KMS-11 (cell line): ENCODE results near the gene SOX5.

ENCODE experiments used
- H2AFZ ChIP-seq: fragments of 200-600 bp; sonication (generic); 2 replicates; pipeline ENCODE4 v1.6.1; 2016; ENCODE audit warnings: antibody characterized with exemption, mixed run types, low read depth
- H3K27ac ChIP-seq: fragments of 200-600 bp; sonication (generic); 2 replicates; pipeline ENCODE4 v1.6.1; 2016; ENCODE audit warnings: mild to moderate bottlenecking, mixed run types
- H3K27me3 ChIP-seq: fragments of 200-600 bp; sonication (generic); 2 replicates; pipeline ENCODE4 v1.6.1; 2017; ENCODE audit warnings: mild to moderate bottlenecking, low read depth, mixed run types, moderate library complexity; ENCODE audit not compliant: insufficient read depth
- H3K36me3 ChIP-seq: fragments of 200-600 bp; sonication (generic); 2 replicates; pipeline ENCODE4 v1.6.1; 2017; ENCODE audit warnings: mild to moderate bottlenecking, mixed run types; ENCODE audit not compliant: insufficient read depth
- H3K4me1 ChIP-seq: fragments of 200-600 bp; sonication (generic); 2 replicates; pipeline ENCODE4 v1.6.1; 2016; ENCODE audit warnings: mild to moderate bottlenecking, low read depth, mixed run types; ENCODE audit not compliant: poor library complexity, severe bottlenecking
- H3K4me2 ChIP-seq: fragments of 200-600 bp; sonication (generic); 2 replicates; pipeline ENCODE4 v1.7.0; 2016; ENCODE audit warnings: mild to moderate bottlenecking, mixed run types
- H3K4me3 ChIP-seq: fragments of 200-600 bp; sonication (generic); IDR thresholded peaks from 2 replicates; pipeline ENCODE4 v1.6.1; 2017; ENCODE audit warnings: low read depth, low read length, mixed read lengths; ENCODE audit not compliant: insufficient read depth
- H3K79me2 ChIP-seq: fragments of 200-600 bp; sonication (generic); 2 replicates; pipeline ENCODE4 v1.6.1; 2016; ENCODE audit warnings: low read depth, mixed run types; ENCODE audit not compliant: insufficient read depth
- H3K9ac ChIP-seq: fragments of 200-600 bp; sonication (generic); 2 replicates; pipeline ENCODE4 v1.6.1; 2016; ENCODE audit warnings: mild to moderate bottlenecking, mixed run types
- H4K20me1 ChIP-seq: fragments of 200-600 bp; sonication (generic); 2 replicates; pipeline ENCODE4 v1.6.1; 2016; ENCODE audit warnings: mild to moderate bottlenecking, mixed run types; ENCODE audit not compliant: insufficient read depth
- CTCF ChIP-seq: fragments of 200-600 bp; sonication (generic); conservative IDR thresholded peaks from 2 replicates; pipeline ENCODE4 v1.6.1; 2017; ENCODE audit warnings: low read depth, mild to moderate bottlenecking, antibody characterized with exemption, low read length, moderate library complexity, mixed read lengths

SOX5 gene

DNA sequence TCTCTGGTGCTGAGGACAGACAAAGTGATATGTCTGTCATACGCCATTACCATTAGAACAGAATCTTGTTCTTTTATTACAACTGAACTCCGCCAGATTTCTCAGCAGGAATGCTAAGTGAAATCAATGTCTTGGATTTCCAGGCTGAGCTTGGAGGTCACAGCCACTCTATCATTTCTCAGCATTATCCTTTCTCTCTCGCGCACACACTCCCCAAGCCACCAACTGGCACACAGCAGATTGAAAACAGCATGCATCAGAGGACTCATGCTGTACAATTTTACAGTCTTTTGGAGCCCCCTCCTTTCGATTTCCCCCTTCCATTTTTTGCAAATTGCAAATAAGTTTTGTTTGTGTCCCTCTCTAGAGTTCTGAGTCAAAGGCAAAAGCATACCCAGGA lies 348.6 kb downstream of the SOX5 start:
- no peak for TF ChIP-seq CTCF
- no peak overlapping the region for H2AFZ ChIP-seq
- no peaks in the 10 kb centered on the region for H3K4me1 ChIP-seq
- H3K4me2 ChIP-seq = no peak overlapping the region
- no peak overlapping the region for H3K27ac ChIP-seq
- no peaks in the 10 kb centered on the region for H3K36me3 ChIP-seq
- no peaks in the 10 kb centered on the region for H4K20me1 ChIP-seq
- no peak overlapping the region for H3K9ac ChIP-seq
- H3K4me3 ChIP-seq = no peak overlapping the region
- H3K79me2 ChIP-seq = no peaks in the 10 kb centered on the region
- H3K27me3 ChIP-seq = no peaks in the 10 kb centered on the region

GRCh38 chr12:23596568-23596967 lies 352.9 kb downstream of the SOX5 start:
- TF ChIP-seq CTCF = no peak
- Histone ChIP-seq H3K79me2 (no peaks in the 10 kb centered on the region), H3K9ac (no peak overlapping the region), H3K4me2 (no peak overlapping the region), H3K4me3 (no peak overlapping the region), H3K27ac (no peak overlapping the region), H3K36me3 (no peaks in the 10 kb centered on the region), H3K27me3 (no peaks in the 10 kb centered on the region), H3K4me1 (no peaks in the 10 kb centered on the region), H4K20me1 (no peaks in the 10 kb centered on the region), H2AFZ (no peak overlapping the region)

DNA sequence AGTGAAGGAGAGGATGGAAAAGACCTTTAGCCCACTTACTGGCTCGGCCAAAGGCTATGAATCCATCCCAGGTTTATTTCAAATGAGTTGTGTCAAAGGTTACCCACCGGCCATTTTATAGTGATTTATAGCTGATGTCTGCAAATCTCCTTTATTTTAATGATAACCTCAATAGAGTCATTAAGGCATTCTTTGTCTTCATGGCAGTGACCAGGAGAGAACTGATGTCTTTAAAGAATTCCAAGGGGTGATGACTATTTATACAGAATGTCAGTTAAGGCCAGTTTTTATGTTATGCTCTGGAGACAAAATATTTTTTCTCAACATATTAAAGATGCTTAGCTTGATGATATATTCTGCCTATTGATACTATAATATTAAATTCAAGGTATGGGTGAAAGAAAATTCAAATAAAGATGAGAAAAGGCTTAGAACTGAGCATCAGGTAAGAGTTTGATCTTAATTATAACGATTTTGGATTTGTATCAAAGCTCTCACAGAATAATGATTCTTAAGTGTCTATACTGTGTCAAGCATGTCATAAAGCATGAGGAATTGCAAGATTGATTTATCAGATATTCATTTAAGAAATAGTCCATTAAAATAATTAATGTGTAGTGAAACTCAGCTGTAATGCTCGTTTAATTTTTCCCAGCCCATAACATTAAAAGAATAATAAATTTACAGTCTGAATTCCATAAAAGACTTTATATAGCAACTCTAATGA lies 361.5 kb downstream of the SOX5 start:
- Histone ChIP-seq H3K27ac (no peak overlapping the region), H2AFZ (no peak overlapping the region), H3K4me3 (no peak overlapping the region), H3K36me3 (no peaks in the 10 kb centered on the region), H4K20me1 (no peaks in the 10 kb centered on the region), H3K4me1 (no peaks in the 10 kb centered on the region), H3K4me2 (no peak overlapping the region), H3K27me3 (no peaks in the 10 kb centered on the region), H3K79me2 (no peaks in the 10 kb centered on the region), H3K9ac (no peak overlapping the region)
- TF ChIP-seq CTCF = no peak

GRCh38 chr12:23585782-23586163 lies 363.7 kb downstream of the SOX5 start:
- no peaks in the 10 kb centered on the region for H4K20me1 ChIP-seq
- H3K79me2 ChIP-seq = no peaks in the 10 kb centered on the region
- H3K27me3 ChIP-seq = no peaks in the 10 kb centered on the region
- no peak overlapping the region for H3K4me2 ChIP-seq
- H3K4me3 ChIP-seq = no peak overlapping the region
- no peak for TF ChIP-seq CTCF
- H3K27ac ChIP-seq = no peak overlapping the region
- no peak overlapping the region for H2AFZ ChIP-seq
- H3K9ac ChIP-seq = no peak overlapping the region
- H3K4me1 ChIP-seq = no peaks in the 10 kb centered on the region
- no peaks in the 10 kb centered on the region for H3K36me3 ChIP-seq
